ENCODE results near the gene GRK5.

Gene GRK5

GRCh38 chr10:119284679-119285096 lies 77.3 kb downstream of the GRK5 start:
- Histone ChIP-seq H3K79me2 (ENCODE audit: insufficient read depth, low read length) (no peaks in the 10 kb centered on the region), H3F3A (ENCODE audit: insufficient read depth) (no peaks in the 10 kb centered on the region), H3K36me3 (ENCODE audit: low read length) (no peaks in the 10 kb centered on the region), H3K27ac (ENCODE audit: low read depth, low read length) (no peak overlapping the region), H3K9me2 (replicated peaks; ENCODE audit: insufficient read depth, low read length) (no peaks in the 10 kb centered on the region), H3K4me3 (ENCODE audit: insufficient read depth, low read length, poor library complexity, severe bottlenecking) (no peak overlapping the region), H3K9ac (ENCODE audit: low read length) (no peak overlapping the region), H3K9me3 (ENCODE audit: insufficient read depth, low read length) (no peaks in the 10 kb centered on the region), H4K20me1 (ENCODE audit: low read depth, low read length) (no peaks in the 10 kb centered on the region), H2AFZ (ENCODE audit: low read depth, low read length, severe bottlenecking) (no peak overlapping the region), H3K27me3 (ENCODE audit: low read length) (no peaks in the 10 kb centered on the region), H3K4me2 (ENCODE audit: low read depth, low read length, poor library complexity, severe bottlenecking) (no peak overlapping the region)
- TF ChIP-seq EZH2phosphoT487 (conservative IDR thresholded peaks at IDR 0.05; ENCODE audit: low read length): no peak
- no peak for TF ChIP-seq CTCF (IDR thresholded peaks at IDR 0.05; ENCODE audit: insufficient read depth, low read length, poor library complexity, severe bottlenecking)

- H3F3A ChIP-seq (ENCODE audit: insufficient read depth): no peaks in the 10 kb centered on the region
- no peaks in the 10 kb centered on the region for H3K27me3 ChIP-seq (ENCODE audit: low read length)
- H4K20me1 ChIP-seq (ENCODE audit: low read depth, low read length): no peaks in the 10 kb centered on the region
- H3K79me2 ChIP-seq (ENCODE audit: insufficient read depth, low read length): no peaks in the 10 kb centered on the region
- H3K36me3 ChIP-seq (ENCODE audit: low read length): no peaks in the 10 kb centered on the region
- no peaks in the 10 kb centered on the region for H3K9me2 ChIP-seq (replicated peaks; ENCODE audit: insufficient read depth, low read length)
- H3K9ac ChIP-seq (ENCODE audit: low read length): no peak overlapping the region
- no peaks in the 10 kb centered on the region for H3K9me3 ChIP-seq (ENCODE audit: insufficient read depth, low read length)
- no peak overlapping the region for H3K4me3 ChIP-seq (ENCODE audit: insufficient read depth, low read length, poor library complexity, severe bottlenecking)
- H3K4me2 ChIP-seq (ENCODE audit: low read depth, low read length, poor library complexity, severe bottlenecking): no peak overlapping the region
- no peak overlapping the region for H3K27ac ChIP-seq (ENCODE audit: low read depth, low read length)
- H2AFZ ChIP-seq (ENCODE audit: low read depth, low read length, severe bottlenecking): no peak overlapping the region
- TF ChIP-seq EZH2phosphoT487 (conservative IDR thresholded peaks at IDR 0.05; ENCODE audit: low read length) (no peak), CTCF (IDR thresholded peaks at IDR 0.05; ENCODE audit: insufficient read depth, low read length, poor library complexity, severe bottlenecking) (no peak)
Measured at GRCh38 chr10:119285495-119286267, 78.3 kb downstream of the GRK5 start.

GRCh38 chr10:119286516-119286915 lies 79.1 kb downstream of the GRK5 start:
- Histone ChIP-seq H3K27ac (ENCODE audit: low read depth, low read length) (no peak overlapping the region), H3K9me2 (replicated peaks; ENCODE audit: insufficient read depth, low read length) (no peaks in the 10 kb centered on the region)
- no peak for TF ChIP-seq CTCF (IDR thresholded peaks at IDR 0.05; ENCODE audit: insufficient read depth, low read length, poor library complexity, severe bottlenecking)
- no peak for TF ChIP-seq EZH2phosphoT487 (conservative IDR thresholded peaks at IDR 0.05; ENCODE audit: low read length)

More at GRCh38 chr10:119286516-119286915, 79.1 kb downstream of the GRK5 start:
- Histone ChIP-seq H3K9me3 (ENCODE audit: insufficient read depth, low read length) (no peaks in the 10 kb centered on the region), H3F3A (ENCODE audit: insufficient read depth) (no peaks in the 10 kb centered on the region), H4K20me1 (ENCODE audit: low read depth, low read length) (no peaks in the 10 kb centered on the region), H2AFZ (ENCODE audit: low read depth, low read length, severe bottlenecking) (no peak overlapping the region), H3K4me2 (ENCODE audit: low read depth, low read length, poor library complexity, severe bottlenecking) (no peak overlapping the region), H3K9ac (ENCODE audit: low read length) (no peak overlapping the region), H3K36me3 (ENCODE audit: low read length) (no peaks in the 10 kb centered on the region), H3K79me2 (ENCODE audit: insufficient read depth, low read length) (no peaks in the 10 kb centered on the region), H3K4me3 (ENCODE audit: insufficient read depth, low read length, poor library complexity, severe bottlenecking) (no peak overlapping the region), H3K27me3 (ENCODE audit: low read length) (no peaks in the 10 kb centered on the region)
